RPMI8226 (cell line): ENCODE measurements around the gene MAST4.

ENCODE experiments used
- DNase-seq: peaks from one replicate; pipeline ENCODE4 v3.0.0-alpha.2; 2015

MAST4 gene

GRCh38 chr5:66606713-66607112, 10.5 kb downstream of the MAST4 start:
- no peak for DNase-seq

GRCh38 chr5:66608501-66608900, 12.3 kb downstream of the MAST4 start:
- no peak for DNase-seq

GRCh38 chr5:66609615-66610014, 13.4 kb downstream of the MAST4 start:
- no peak for DNase-seq

GRCh38 chr5:66612226-66612625, 16.0 kb downstream of the MAST4 start:
- no peak for DNase-seq

GRCh38 chr5:66615136-66615535, 18.9 kb downstream of the MAST4 start:
- DNase-seq: no peak

- DNase-seq: no peak
Measured at GRCh38 chr5:66615894-66616293, 19.7 kb downstream of the MAST4 start.

GRCh38 chr5:66616520-66617225, 20.5 kb downstream of the MAST4 start:
- no peak for DNase-seq

GRCh38 chr5:66617226-66617861, 21.2 kb downstream of the MAST4 start:
- no peak for DNase-seq

- DNase-seq: no peak
Measured at GRCh38 chr5:66617991-66618768, 22.0 kb downstream of the MAST4 start.

- no peak for DNase-seq
Measured at GRCh38 chr5:66620711-66621110, 24.5 kb downstream of the MAST4 start.

- DNase-seq: no peak
Measured at GRCh38 chr5:66621146-66621545, 25.0 kb downstream of the MAST4 start.

GRCh38 chr5:66621736-66622135, 25.5 kb downstream of the MAST4 start:
- no peak for DNase-seq

- no peak for DNase-seq
Measured at GRCh38 chr5:66628561-66628960, 32.4 kb downstream of the MAST4 start.

- DNase-seq: no peak
Measured at GRCh38 chr5:66629446-66629845, 33.3 kb downstream of the MAST4 start.

GRCh38 chr5:66633754-66634153, 37.6 kb downstream of the MAST4 start:
- no peak for DNase-seq

- DNase-seq: no peak
Measured at GRCh38 chr5:66634601-66635000, 38.4 kb downstream of the MAST4 start.

- no peak for DNase-seq
Measured at GRCh38 chr5:66637994-66638393, 41.8 kb downstream of the MAST4 start.

GRCh38 chr5:66639037-66639436, 42.8 kb downstream of the MAST4 start:
- DNase-seq: no peak

- no peak for DNase-seq
Measured at GRCh38 chr5:66642538-66642937, 46.3 kb downstream of the MAST4 start.

GRCh38 chr5:66643387-66643786, 47.2 kb downstream of the MAST4 start:
- DNase-seq: no peak

GRCh38 chr5:66644111-66644510, 47.9 kb downstream of the MAST4 start:
- no peak for DNase-seq

GRCh38 chr5:66645039-66645438, 48.8 kb downstream of the MAST4 start:
- no peak for DNase-seq

GRCh38 chr5:66646570-66646969, 50.4 kb downstream of the MAST4 start:
- DNase-seq: no peak
